Lung microvascular endothelial cell (primary cell): ENCODE data around the gene STARD5. TPM values are rescaled to one million over a fixed set of nuclear protein-coding genes. Genes with fewer than 3 reads are reported as not detected.
"Not testable (repeated sequence)": the region's sequence is repeated elsewhere in the genome, so short reads cannot be mapped to it uniquely, and the experiment has no call there.

Source experiments
- DNase-seq, 2 donors: peaks; one replicate each; pipeline versions ENCODE4 v3.0.0 to v3.0.0-alpha.2; 2010; ENCODE audit warnings: low read depth in 2 of 2
- total RNA-seq: library from RNA; depleted of rRNA; stranded (reverse); fragments of >200 nt; gene quantifications from 2 replicates; pipeline ENCODE4 v1.2.1, GENCODE V29; 2014

The STARD5 gene
- total RNA-seq, result 0.87 and 1.6 TPM in 2 replicates

GRCh38 chr15:81323944-81324881, at the start of gene STARD5:
TSS of gene STARD5 (minus strand) at chr15:81324141. CDS start at chr15:81324099, 42 bp downstream.
- peak; percentile 95 to 96 for DNase-seq

GRCh38 chr15:81373176-81373575, 49.2 kb upstream of the STARD5 start:
- DNase-seq, result no peak

GRCh38 chr15:81372575-81372974, 48.6 kb upstream of the STARD5 start:
- no peak for DNase-seq

GRCh38 chr15:81363718-81364500, 40.0 kb upstream of the STARD5 start:
- DNase-seq, result no peak

GRCh38 chr15:81363276-81363675, 39.3 kb upstream of the STARD5 start:
- no peak for DNase-seq

GRCh38 chr15:81362790-81363189, 38.8 kb upstream of the STARD5 start:
- no peak for DNase-seq

- no peak for DNase-seq
Observed at GRCh38 chr15:81361891-81362290, 38.0 kb upstream of the STARD5 start.

GRCh38 chr15:81360491-81360890, 36.5 kb upstream of the STARD5 start:
- no peak for DNase-seq

- DNase-seq, result no peak
Observed at GRCh38 chr15:81358248-81358647, 34.3 kb upstream of the STARD5 start.

GRCh38 chr15:81357180-81357686, 33.3 kb upstream of the STARD5 start:
- no peak for DNase-seq

GRCh38 chr15:81356252-81356651, 32.3 kb upstream of the STARD5 start:
- no peak for DNase-seq

GRCh38 chr15:81351651-81352050, 27.7 kb upstream of the STARD5 start:
- no peak for DNase-seq

GRCh38 chr15:81349271-81349670, 25.3 kb upstream of the STARD5 start:
- DNase-seq, result no peak

- DNase-seq, result not testable (repeated sequence)
Observed at GRCh38 chr15:81348691-81349090, 24.8 kb upstream of the STARD5 start.

GRCh38 chr15:81347910-81348309, 24.0 kb upstream of the STARD5 start:
- no peak for DNase-seq

- no peak for DNase-seq
Observed at GRCh38 chr15:81346611-81347010, 22.7 kb upstream of the STARD5 start.

GRCh38 chr15:81343371-81343770, 19.4 kb upstream of the STARD5 start:
- DNase-seq, result no peak

- DNase-seq, result no peak
Observed at GRCh38 chr15:81341351-81341750, 17.4 kb upstream of the STARD5 start.

- DNase-seq, result no peak
Observed at GRCh38 chr15:81339851-81340250, 15.9 kb upstream of the STARD5 start.

GRCh38 chr15:81339321-81339720, 15.4 kb upstream of the STARD5 start:
- peak in 1 of 2 donors; percentile 48 for DNase-seq

- DNase-seq, result peak; percentile 66 to 85
Observed at GRCh38 chr15:81338170-81339007, 14.4 kb upstream of the STARD5 start.
